Measurements from ENCODE around the gene C9orf78. TPM values are rescaled to one million over a fixed set of nuclear protein-coding genes. Genes with fewer than 3 reads are reported as not detected.

Gene C9orf78
- polyA plus RNA-seq, 1 donor (not counting 4 experiments of a cell fraction or from before 2014, with no cell fraction given) = 66.5 TPM

DNA sequence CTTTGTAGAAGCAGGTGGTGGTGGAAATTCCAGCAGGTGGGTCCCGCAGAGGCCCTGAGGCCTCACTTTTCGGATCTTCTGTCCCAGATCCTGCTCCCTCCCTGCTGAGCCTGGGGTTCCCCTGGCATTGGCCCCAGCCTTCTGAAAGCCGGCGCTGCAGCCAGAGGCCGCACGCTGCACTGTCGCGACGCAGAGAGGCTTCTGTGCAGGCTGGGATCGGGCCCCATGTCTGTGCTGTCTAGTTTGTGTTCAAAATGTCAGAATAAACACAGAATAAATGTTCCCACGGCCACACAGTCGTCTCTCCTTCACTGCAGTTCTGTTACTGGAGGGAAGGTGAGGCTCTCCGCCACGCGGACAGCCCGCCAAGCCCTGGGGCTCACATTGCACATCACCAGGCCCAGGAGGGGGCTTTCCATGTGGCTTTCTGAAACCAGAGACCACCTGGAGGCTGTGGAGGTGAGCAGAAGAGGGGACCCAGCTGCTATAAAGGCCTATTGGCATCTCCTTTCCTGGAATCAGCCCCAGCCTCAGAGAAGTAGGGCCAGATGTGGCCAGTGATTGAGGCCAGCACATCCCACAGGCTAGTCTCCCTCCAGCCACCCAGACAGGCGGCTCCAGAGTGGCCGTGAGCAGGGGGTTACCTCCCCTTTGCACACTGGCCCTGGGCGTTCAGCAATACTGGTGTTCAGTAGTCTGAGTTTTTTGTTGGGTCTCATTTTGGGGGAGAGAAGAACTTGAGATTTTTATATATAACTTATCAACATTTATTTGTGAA is 46.7 kb upstream of the C9orf78 start:
- FAIRE-seq (no peak), DNase-seq (ENCODE audit: low read depth, low spot score) (no peak)
- no peaks in the 10 kb centered on the region for H3K27me3 ChIP-seq (ENCODE audit: control insufficient read depth, extremely low read depth, insufficient read depth, low read length)
- TF ChIP-seq EZH2 (IDR thresholded peaks at IDR 0.05; ENCODE audit: low read length) = no peak
- TF ChIP-seq, protein P1, sequence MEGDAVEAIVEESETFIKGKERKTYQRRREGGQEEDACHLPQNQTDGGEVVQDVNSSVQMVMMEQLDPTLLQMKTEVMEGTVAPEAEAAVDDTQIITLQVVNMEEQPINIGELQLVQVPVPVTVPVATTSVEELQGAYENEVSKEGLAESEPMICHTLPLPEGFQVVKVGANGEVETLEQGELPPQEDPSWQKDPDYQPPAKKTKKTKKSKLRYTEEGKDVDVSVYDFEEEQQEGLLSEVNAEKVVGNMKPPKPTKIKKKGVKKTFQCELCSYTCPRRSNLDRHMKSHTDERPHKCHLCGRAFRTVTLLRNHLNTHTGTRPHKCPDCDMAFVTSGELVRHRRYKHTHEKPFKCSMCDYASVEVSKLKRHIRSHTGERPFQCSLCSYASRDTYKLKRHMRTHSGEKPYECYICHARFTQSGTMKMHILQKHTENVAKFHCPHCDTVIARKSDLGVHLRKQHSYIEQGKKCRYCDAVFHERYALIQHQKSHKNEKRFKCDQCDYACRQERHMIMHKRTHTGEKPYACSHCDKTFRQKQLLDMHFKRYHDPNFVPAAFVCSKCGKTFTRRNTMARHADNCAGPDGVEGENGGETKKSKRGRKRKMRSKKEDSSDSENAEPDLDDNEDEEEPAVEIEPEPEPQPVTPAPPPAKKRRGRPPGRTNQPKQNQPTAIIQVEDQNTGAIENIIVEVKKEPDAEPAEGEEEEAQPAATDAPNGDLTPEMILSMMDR (optimal IDR thresholded peaks at IDR 0.05 in 1 of 3, IDR thresholded peaks at IDR 0.05 in 1 of 3, conservative IDR thresholded peaks at IDR 0.05 in 1 of 3; ENCODE audit: extremely low read depth in 1 of 3, insufficient read depth in 2 of 3, low read length in 3 of 3) = no peak
- dilution Hi-C loops (cut with MboI; ENCODE audit: extremely low pct_ligation_motif_present, low sequenced_read_pairs) = no loop called here
- peaks cover 0 to 7% of the 10 kb centered on the region in 2 experiments for H3K36me3 ChIP-seq (ENCODE audit: control insufficient read depth in 2 of 2, extremely low read depth in 1 of 2, insufficient read depth in 2 of 2, low read length in 2 of 2)
- no peak overlapping the region for H3K4me2 ChIP-seq (ENCODE audit: control insufficient read depth, extremely low read depth, insufficient read depth, low read depth, low read length)
- no peaks in the 10 kb centered on the region for H3K9me3 ChIP-seq (ENCODE audit: control insufficient read depth, low read depth, low read length)
- H2AFZ ChIP-seq (ENCODE audit: control insufficient read depth, low read length) = no peak overlapping the region
- H3K27ac ChIP-seq (ENCODE audit: control insufficient read depth, insufficient read depth, low read length) = no peak overlapping the region
- no peaks in the 10 kb centered on the region for H4K20me1 ChIP-seq (ENCODE audit: control insufficient read depth, extremely low read depth, insufficient read depth, low read length)
- no peak overlapping the region for H3K9ac ChIP-seq (ENCODE audit: control insufficient read depth, extremely low read depth, insufficient read depth, low read length)
- H3K79me2 ChIP-seq (ENCODE audit: control insufficient read depth, insufficient read depth, low read length) = no peaks in the 10 kb centered on the region
- H3K4me3 ChIP-seq (ENCODE audit: control insufficient read depth in 2 of 3, extremely low read depth in 1 of 3, insufficient read depth in 2 of 3, low read depth in 1 of 3, low read length in 3 of 3) = no peak overlapping the region
- H3K9me1 ChIP-seq (ENCODE audit: control insufficient read depth, extremely low read depth, insufficient read depth, low read length) = no peaks in the 10 kb centered on the region
- peaks cover 21% of the 10 kb centered on the region for H3K4me1 ChIP-seq (ENCODE audit: control insufficient read depth, extremely low read depth, insufficient read depth, low read length)

DNA sequence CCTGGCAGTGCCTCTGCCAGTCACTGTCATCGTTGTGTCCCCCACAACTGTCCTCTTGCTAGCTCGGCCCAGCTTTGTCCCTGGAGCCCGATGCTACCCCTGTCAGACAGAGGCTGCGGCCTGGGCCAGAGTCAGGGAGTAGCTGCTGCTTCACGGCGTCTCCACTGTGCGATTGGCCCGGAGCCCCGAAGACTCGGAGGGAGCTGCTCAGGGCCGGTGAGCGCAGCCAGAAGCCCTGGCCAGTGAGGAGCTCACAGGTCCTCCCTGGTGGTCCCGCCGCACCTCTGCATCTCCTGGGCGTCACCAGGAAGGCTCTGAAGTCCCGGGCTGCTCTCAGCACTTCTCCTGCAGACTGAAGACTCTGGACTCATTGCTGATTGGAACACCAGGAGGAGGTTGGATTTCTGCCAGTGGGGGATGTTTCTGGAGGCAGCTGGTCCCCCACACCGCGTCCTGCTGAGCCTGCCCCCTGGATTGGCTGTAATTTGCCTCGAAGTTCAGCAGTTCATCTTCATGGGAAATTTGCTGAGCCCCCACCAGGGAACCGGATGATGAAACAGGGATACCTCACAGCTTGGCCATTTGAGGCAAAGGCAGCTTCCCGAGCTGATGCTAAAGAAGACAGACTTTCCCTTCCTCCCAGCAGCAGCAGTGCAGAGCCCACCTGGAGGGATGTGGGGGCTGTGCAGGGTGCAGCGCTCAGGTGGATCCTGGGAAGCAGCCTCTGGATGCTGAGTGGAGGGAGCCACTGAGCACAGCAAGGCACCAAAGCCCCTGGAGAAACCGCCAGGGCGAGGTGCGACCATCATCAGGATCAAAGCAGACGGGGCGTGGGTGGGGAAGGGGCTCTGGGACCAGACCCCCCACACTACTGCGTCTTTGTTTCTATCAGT is 45.8 kb upstream of the C9orf78 start:
- peaks cover 0 to 8% of the 10 kb centered on the region in 2 experiments for H3K36me3 ChIP-seq (ENCODE audit: control insufficient read depth in 2 of 2, extremely low read depth in 1 of 2, insufficient read depth in 2 of 2, low read length in 2 of 2)
- H4K20me1 ChIP-seq (ENCODE audit: control insufficient read depth, extremely low read depth, insufficient read depth, low read length) = no peaks in the 10 kb centered on the region
- peaks cover 17% of the 10 kb centered on the region for H3K4me1 ChIP-seq (ENCODE audit: control insufficient read depth, extremely low read depth, insufficient read depth, low read length)
- no peak overlapping the region for H3K4me2 ChIP-seq (ENCODE audit: control insufficient read depth, extremely low read depth, insufficient read depth, low read depth, low read length)
- no peak overlapping the region for H3K4me3 ChIP-seq (ENCODE audit: control insufficient read depth in 2 of 3, extremely low read depth in 1 of 3, insufficient read depth in 2 of 3, low read depth in 1 of 3, low read length in 3 of 3)
- no peak for TF ChIP-seq EZH2 (IDR thresholded peaks at IDR 0.05; ENCODE audit: low read length)
- TF ChIP-seq, protein P1 (optimal IDR thresholded peaks at IDR 0.05 in 1 of 3, IDR thresholded peaks at IDR 0.05 in 1 of 3, conservative IDR thresholded peaks at IDR 0.05 in 1 of 3; ENCODE audit: extremely low read depth in 1 of 3, insufficient read depth in 2 of 3, low read length in 3 of 3) = no peak
- dilution Hi-C loops (cut with MboI; ENCODE audit: extremely low pct_ligation_motif_present, low sequenced_read_pairs) = no loop called here
- no peaks in the 10 kb centered on the region for H3K27me3 ChIP-seq (ENCODE audit: control insufficient read depth, extremely low read depth, insufficient read depth, low read length)
- FAIRE-seq (no peak), DNase-seq (ENCODE audit: low read depth, low spot score) (no peak)
- H3K9me3 ChIP-seq (ENCODE audit: control insufficient read depth, low read depth, low read length) = no peaks in the 10 kb centered on the region
- H2AFZ ChIP-seq (ENCODE audit: control insufficient read depth, low read length) = no peak overlapping the region
- no peaks in the 10 kb centered on the region for H3K79me2 ChIP-seq (ENCODE audit: control insufficient read depth, insufficient read depth, low read length)
- H3K27ac ChIP-seq (ENCODE audit: control insufficient read depth, insufficient read depth, low read length) = no peak overlapping the region
- no peak overlapping the region for H3K9ac ChIP-seq (ENCODE audit: control insufficient read depth, extremely low read depth, insufficient read depth, low read length)
- H3K9me1 ChIP-seq (ENCODE audit: control insufficient read depth, extremely low read depth, insufficient read depth, low read length) = no peaks in the 10 kb centered on the region
